GM12878 (cell line): Measurements from ENCODE around the gene TNFSF8.

Experiments used
- ASH2L ChIP-seq: fragments of 300-600, 200-600 bp; sonication (generic); IDR thresholded peaks from 2 replicates; pipeline ENCODE4 v1.6.1; 2017; ENCODE audit warnings: low read depth, mild to moderate bottlenecking, borderline replicate concordance
- CHD2 ChIP-seq: IDR thresholded peaks from 2 replicates; pipeline ENCODE4 v1.6.1; 2011; ENCODE audit warnings: low read depth, low read length, improper control_type of control experiment, borderline replicate concordance
- CTCF ChIP-seq, 3 experiments: IDR thresholded peaks in 2 of 3; conservative IDR thresholded peaks in 1 of 3; 2 replicates each; pipeline ENCODE4 v1.5.1; 2011; ENCODE audit warnings: low read depth in 3 of 3, low read length in 3 of 3, mild to moderate bottlenecking in 3 of 3, control low read depth in 2 of 3, moderate library complexity in 2 of 3, inconsistent platforms in 1 of 3, mixed read lengths in 1 of 3; ENCODE audit not compliant: control insufficient read depth in 2 of 3, insufficient read depth in 1 of 3; ENCODE audit errors: extremely low read depth in 1 of 3
- ELK1 ChIP-seq: IDR thresholded peaks from 2 replicates; pipeline ENCODE4 v1.6.1; 2012; ENCODE audit warnings: low read depth, low read length, improper control_type of control experiment
- EP300 ChIP-seq, 2 experiments: fragments of 150-350 bp in 1 of 2; IDR thresholded peaks; 2 replicates each; pipeline ENCODE4 v1.6.1; 2011 to 2012; ENCODE audit warnings: low read depth in 2 of 2, low read length in 2 of 2, borderline replicate concordance in 1 of 2, improper control_type of control experiment in 1 of 2, inconsistent platforms in 1 of 2; ENCODE audit not compliant: control insufficient read depth in 1 of 2
- FOS ChIP-seq: IDR thresholded peaks from 3 replicates; pipeline ENCODE4 v1.6.1; 2011; ENCODE audit warnings: borderline replicate concordance; ENCODE audit not compliant: insufficient read length; ENCODE audit errors: extremely low read depth
- FOXM1 ChIP-seq: IDR thresholded peaks from 2 replicates; pipeline ENCODE4 v1.6.1; 2012; ENCODE audit warnings: low read depth, mild to moderate bottlenecking, inconsistent platforms, low read length, moderate library complexity
- HDAC6 ChIP-seq: fragments of 200-600 bp; sonication (generic); IDR thresholded peaks from one replicate; pipeline ENCODE4 v1.8.0; 2017; ENCODE audit warnings: antibody characterized with exemption; ENCODE audit not compliant: unreplicated experiment
- SMC3 ChIP-seq: IDR thresholded peaks from 2 replicates; pipeline ENCODE4 v1.6.1; 2011; ENCODE audit warnings: low read length, improper control_type of control experiment, borderline replicate concordance
- SPI1 ChIP-seq: IDR thresholded peaks from 2 replicates; pipeline ENCODE4 v1.6.1; 2011; ENCODE audit warnings: low read depth, mild to moderate bottlenecking, low read length, moderate library complexity, borderline replicate concordance; ENCODE audit not compliant: insufficient read depth

- no peak for TF ChIP-seq FOXM1
- no peak for TF ChIP-seq CTCF (IDR thresholded peaks at IDR 0.05 in 2 of 3, conservative IDR thresholded peaks at IDR 0.05 in 1 of 3; ENCODE audit: control insufficient read depth in 2 of 3, extremely low read depth in 1 of 3, insufficient read depth in 1 of 3, low read depth in 3 of 3, low read length in 3 of 3)
- TF ChIP-seq ASH2L, result no peak
- TF ChIP-seq EP300 (IDR thresholded peaks at IDR 0.05; ENCODE audit: borderline replicate concordance in 1 of 2, control insufficient read depth in 1 of 2, low read depth in 2 of 2, low read length in 2 of 2), result no peak
- TF ChIP-seq ELK1, result no peak
- TF ChIP-seq CHD2, result no peak
- no peak for TF ChIP-seq FOS
- TF ChIP-seq HDAC6, result no peak
- TF ChIP-seq SPI1, result no peak
- TF ChIP-seq SMC3, result no peak
These were observed 4.7 kb downstream of the TNFSF8 start for GRCh38 chr9:114925672-114926071.
